ENCODE measurements around the gene OR51F1. TPM values are rescaled to one million over a fixed set of nuclear protein-coding genes. Genes with fewer than 3 reads are reported as not detected.

OR51F1 gene
- total RNA-seq, 1 donor from 2014 or later: not detected

- no peaks in the 10 kb centered on the region for H3K4me1 ChIP-seq
These were observed 27.5 kb upstream of the OR51F1 start for GRCh38 chr11:4797206-4797605.

GRCh38 chr11:4782454-4782853 lies 12.7 kb upstream of the OR51F1 start:
- no peak for TF ChIP-seq CTCF (IDR thresholded peaks at IDR 0.05; ENCODE audit: borderline replicate concordance)
- H3K4me3 ChIP-seq: no peak overlapping the region
- H3K27me3 ChIP-seq (ENCODE audit: low read depth): no peaks in the 10 kb centered on the region
- no peaks in the 10 kb centered on the region for H3K36me3 ChIP-seq
- H3K4me1 ChIP-seq: no peaks in the 10 kb centered on the region
- intact Hi-C loops (cut with micrococcal nuclease): no loop called here
- H3K9me3 ChIP-seq (replicated peaks): no peaks in the 10 kb centered on the region
- H3K27ac ChIP-seq (replicated peaks): no peak overlapping the region
- DNase-seq: no peak

More at GRCh38 chr11:4797206-4797605, 27.5 kb upstream of the OR51F1 start:
- Histone ChIP-seq H3K4me3 (no peak overlapping the region), H3K36me3 (no peaks in the 10 kb centered on the region), H3K27me3 (ENCODE audit: low read depth) (no peaks in the 10 kb centered on the region), H3K27ac (replicated peaks) (no peak overlapping the region), H3K9me3 (replicated peaks) (no peaks in the 10 kb centered on the region)
- no peak for DNase-seq
- TF ChIP-seq CTCF (IDR thresholded peaks at IDR 0.05; ENCODE audit: borderline replicate concordance): no peak
- intact Hi-C loops (cut with micrococcal nuclease): no loop called here

GRCh38 chr11:4768094-4768493 lies 1.6 kb downstream of the OR51F1 start:
- no peaks in the 10 kb centered on the region for H3K27me3 ChIP-seq (ENCODE audit: low read depth)
- H3K4me1 ChIP-seq: no peaks in the 10 kb centered on the region
- H3K9me3 ChIP-seq (replicated peaks): no peaks in the 10 kb centered on the region
- DNase-seq: no peak
- no peak overlapping the region for H3K27ac ChIP-seq (replicated peaks)
- TF ChIP-seq CTCF (IDR thresholded peaks at IDR 0.05; ENCODE audit: borderline replicate concordance): no peak
- no peaks in the 10 kb centered on the region for H3K36me3 ChIP-seq
- intact Hi-C loops (cut with micrococcal nuclease): no loop called here
- no peak overlapping the region for H3K4me3 ChIP-seq

- H3K4me3 ChIP-seq: no peak overlapping the region
- H3K4me1 ChIP-seq: no peaks in the 10 kb centered on the region
- intact Hi-C loops (cut with micrococcal nuclease): no loop called here
- no peak for DNase-seq
- no peaks in the 10 kb centered on the region for H3K9me3 ChIP-seq (replicated peaks)
- no peak overlapping the region for H3K27ac ChIP-seq (replicated peaks)
- no peaks in the 10 kb centered on the region for H3K27me3 ChIP-seq (ENCODE audit: low read depth)
- H3K36me3 ChIP-seq: no peaks in the 10 kb centered on the region
- TF ChIP-seq CTCF (IDR thresholded peaks at IDR 0.05; ENCODE audit: borderline replicate concordance): no peak
These were observed 3.2 kb downstream of the OR51F1 start for GRCh38 chr11:4766420-4767043.

GRCh38 chr11:4763096-4763495 lies 6.6 kb downstream of the OR51F1 start:
- Histone ChIP-seq H3K36me3 (no peaks in the 10 kb centered on the region), H3K4me1 (no peaks in the 10 kb centered on the region), H3K9me3 (replicated peaks) (no peaks in the 10 kb centered on the region), H3K27ac (replicated peaks) (no peak overlapping the region), H3K27me3 (ENCODE audit: low read depth) (no peaks in the 10 kb centered on the region), H3K4me3 (no peak overlapping the region)
- TF ChIP-seq CTCF (IDR thresholded peaks at IDR 0.05; ENCODE audit: borderline replicate concordance): no peak
- intact Hi-C loops (cut with micrococcal nuclease): no loop called here
- no peak for DNase-seq

Measured in left ventricle myocardium inferior (tissue), 1 donor.